D721Med (cell line): Measurements from ENCODE around the gene CPNE5.

ENCODE experiments used
- DNase-seq: peaks from one replicate; pipeline ENCODE4 v3.0.0; 2011; ENCODE audit warnings: low spot score; ENCODE audit not compliant: insufficient read length
- FAIRE-seq: peaks from 2 replicates; lab custom pipeline; 2011; peaks lifted over from hg19 to GRCh38; lab: Jason Lieb, UNC
- CTCF ChIP-seq: IDR thresholded peaks from 2 replicates; pipeline ENCODE4 v1.5.1; 2012; ENCODE audit warnings: mild to moderate bottlenecking, control low read depth; ENCODE audit not compliant: insufficient read depth; ENCODE audit errors: missing control alignments

CPNE5 gene

GRCh38 chr6:36745283-36745682 is 94.0 kb downstream of the CPNE5 start:
- FAIRE-seq: no peak
- no peak for DNase-seq
- no peak for TF ChIP-seq CTCF

GRCh38 chr6:36744304-36744673 is 95.0 kb downstream of the CPNE5 start:
- no peak for FAIRE-seq
- no peak for DNase-seq
- no peak for TF ChIP-seq CTCF

GRCh38 chr6:36743538-36744303 is 95.5 kb downstream of the CPNE5 start:
- DNase-seq (no peak), FAIRE-seq (no peak)

GRCh38 chr6:36743032-36743431 is 96.2 kb downstream of the CPNE5 start:
- no peak for TF ChIP-seq CTCF
- FAIRE-seq (no peak), DNase-seq (no peak)

More at GRCh38 chr6:36743538-36744303, 95.5 kb downstream of the CPNE5 start:
- no peak for TF ChIP-seq CTCF

- no peak for TF ChIP-seq CTCF
- no peak for DNase-seq
- FAIRE-seq: no peak
Measured at GRCh38 chr6:36742146-36742545, 97.1 kb downstream of the CPNE5 start.

- no peak for TF ChIP-seq CTCF
- DNase-seq: no peak
- FAIRE-seq: no peak
Measured at GRCh38 chr6:36740818-36741179, 98.4 kb downstream of the CPNE5 start.

GRCh38 chr6:36739947-36740817 is 99.1 kb downstream of the CPNE5 start:
- DNase-seq (no peak), FAIRE-seq (no peak)
- no peak for TF ChIP-seq CTCF
